HG03064 (cell line): ENCODE results near the gene HSD17B13.
"Not testable (repeated sequence)": the region's sequence is repeated elsewhere in the genome, so short reads cannot be mapped to it uniquely, and the experiment has no call there.

Source experiments
- ATAC-seq: cut with Tn5 transposase; IDR thresholded peaks from one replicate; pipeline ENCODE4 v1.9.1; 2021; ENCODE audit warnings: low read depth; ENCODE audit not compliant: unreplicated experiment

The HSD17B13 gene

GRCh38 chr4:87317527-87317926 is 5.2 kb downstream of the HSD17B13 start:
- ATAC-seq: no peak

- no peak for ATAC-seq
These were observed 5.7 kb downstream of the HSD17B13 start for GRCh38 chr4:87316961-87317360.

GRCh38 chr4:87315000-87315399 is 7.7 kb downstream of the HSD17B13 start:
- not testable (repeated sequence) for ATAC-seq

GRCh38 chr4:87313756-87314155 is 8.9 kb downstream of the HSD17B13 start:
- no peak for ATAC-seq

- ATAC-seq: no peak
These were observed 11.0 kb downstream of the HSD17B13 start for GRCh38 chr4:87311684-87312083.

GRCh38 chr4:87310691-87311335 is 11.9 kb downstream of the HSD17B13 start:
- ATAC-seq: no peak

GRCh38 chr4:87309625-87310024 is 13.1 kb downstream of the HSD17B13 start:
- ATAC-seq: no peak

- no peak for ATAC-seq
These were observed 16.6 kb downstream of the HSD17B13 start for GRCh38 chr4:87306056-87306455.

- ATAC-seq: no peak
These were observed 17.1 kb downstream of the HSD17B13 start for GRCh38 chr4:87305562-87305961.

GRCh38 chr4:87304745-87305432 is 17.8 kb downstream of the HSD17B13 start:
- ATAC-seq: no peak

- no peak for ATAC-seq
These were observed 22.8 kb downstream of the HSD17B13 start for GRCh38 chr4:87299898-87300297.

- no peak for ATAC-seq
These were observed 24.3 kb downstream of the HSD17B13 start for GRCh38 chr4:87298362-87298761.

- not testable (repeated sequence) for ATAC-seq
These were observed 27.8 kb downstream of the HSD17B13 start for GRCh38 chr4:87294911-87295310.

GRCh38 chr4:87293889-87294288 is 28.8 kb downstream of the HSD17B13 start:
- ATAC-seq: not testable (repeated sequence)

GRCh38 chr4:87286970-87287369 is 35.7 kb downstream of the HSD17B13 start:
- no peak for ATAC-seq

- ATAC-seq: not testable (repeated sequence)
These were observed 38.4 kb downstream of the HSD17B13 start for GRCh38 chr4:87284268-87284667.

GRCh38 chr4:87283151-87283550 is 39.5 kb downstream of the HSD17B13 start:
- no peak for ATAC-seq

- ATAC-seq: no peak
These were observed 41.1 kb downstream of the HSD17B13 start for GRCh38 chr4:87281603-87282002.

GRCh38 chr4:87278335-87278794 is 44.3 kb downstream of the HSD17B13 start:
- no peak for ATAC-seq

GRCh38 chr4:87275311-87275710 is 47.4 kb downstream of the HSD17B13 start:
- no peak for ATAC-seq

- ATAC-seq: no peak
These were observed 47.9 kb downstream of the HSD17B13 start for GRCh38 chr4:87274803-87275202.

- ATAC-seq: no peak
These were observed 48.4 kb downstream of the HSD17B13 start for GRCh38 chr4:87274327-87274726.
